Embryonic facial prominence (tissue), 1 donor: Measurements from ENCODE around the gene TAS2R8.
"Not testable (repeated sequence)": the region's sequence is repeated elsewhere in the genome, so short reads cannot be mapped to it uniquely, and the experiment has no call there.

ENCODE experiments used
- DNase-seq: peaks from one replicate; pipeline ENCODE4 v3.0.0-alpha.2; 2016; ENCODE audit errors: extremely low spot score

The TAS2R8 gene, protein sequence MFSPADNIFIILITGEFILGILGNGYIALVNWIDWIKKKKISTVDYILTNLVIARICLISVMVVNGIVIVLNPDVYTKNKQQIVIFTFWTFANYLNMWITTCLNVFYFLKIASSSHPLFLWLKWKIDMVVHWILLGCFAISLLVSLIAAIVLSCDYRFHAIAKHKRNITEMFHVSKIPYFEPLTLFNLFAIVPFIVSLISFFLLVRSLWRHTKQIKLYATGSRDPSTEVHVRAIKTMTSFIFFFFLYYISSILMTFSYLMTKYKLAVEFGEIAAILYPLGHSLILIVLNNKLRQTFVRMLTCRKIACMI

DNA sequence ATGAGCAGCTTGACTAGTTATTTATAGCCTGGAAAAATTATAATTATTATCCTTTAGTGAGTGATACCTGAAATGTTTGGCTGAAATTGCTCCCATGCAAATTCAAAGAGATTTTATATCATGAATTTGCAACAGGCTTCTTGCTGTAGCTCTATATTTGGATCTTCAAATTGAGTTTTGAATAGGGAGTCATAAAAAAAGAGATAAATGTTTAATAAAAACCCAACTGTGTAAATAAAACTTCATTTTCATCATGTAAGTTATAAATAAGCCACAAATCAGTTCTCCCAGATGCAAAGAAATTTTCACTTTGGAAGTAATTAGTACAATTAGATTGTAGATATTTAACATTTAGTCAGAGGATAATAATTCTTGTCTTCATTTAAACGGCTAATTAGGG lies at the start of gene TAS2R8:
Gene TAS2R8, minus strand, starts transcription at position 101 of the 400 bp plus-strand sequence. CDS start 306 bp downstream, outside the sequence.
- no peak for DNase-seq

DNA sequence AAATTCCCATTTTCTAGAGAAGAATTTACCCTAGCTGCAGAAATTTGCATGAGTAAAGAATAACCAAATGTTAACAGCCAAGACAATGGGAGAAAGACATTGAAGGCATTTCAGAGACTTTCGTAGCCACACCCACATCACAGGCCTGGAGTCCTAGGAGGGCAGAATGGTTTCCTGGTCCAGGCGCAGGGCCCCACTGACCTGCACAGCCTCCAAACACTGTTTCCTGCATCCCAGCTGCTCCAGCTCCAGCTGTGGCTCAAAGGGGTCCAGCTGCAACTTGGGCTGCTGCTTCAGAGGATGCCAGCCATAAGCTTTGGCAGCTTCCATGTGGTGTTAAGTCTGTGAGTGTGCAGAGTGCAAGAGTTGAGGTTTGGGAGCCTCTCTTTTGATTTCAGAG lies 48.7 kb upstream of the TAS2R8 start:
- no peak for DNase-seq

DNA sequence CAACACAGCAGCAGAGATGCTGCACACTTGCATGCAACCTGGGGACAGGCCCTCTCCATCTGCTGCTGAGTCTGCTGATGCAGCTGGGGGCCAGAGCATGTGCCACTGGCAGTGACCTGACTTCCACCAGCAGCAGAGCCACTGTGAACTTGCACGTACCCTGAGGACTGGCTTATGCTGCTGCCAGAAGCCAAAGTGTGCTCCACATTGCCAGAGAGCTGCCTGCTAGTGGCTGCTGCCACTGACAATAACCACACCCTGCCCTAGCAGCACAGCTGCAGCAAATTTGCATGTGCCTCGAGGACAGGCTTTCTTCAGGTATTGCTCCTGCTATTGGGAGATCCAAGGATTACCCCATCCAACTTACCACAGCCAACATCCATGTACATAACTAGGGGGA lies 46.7 kb upstream of the TAS2R8 start:
- DNase-seq = no peak

DNA sequence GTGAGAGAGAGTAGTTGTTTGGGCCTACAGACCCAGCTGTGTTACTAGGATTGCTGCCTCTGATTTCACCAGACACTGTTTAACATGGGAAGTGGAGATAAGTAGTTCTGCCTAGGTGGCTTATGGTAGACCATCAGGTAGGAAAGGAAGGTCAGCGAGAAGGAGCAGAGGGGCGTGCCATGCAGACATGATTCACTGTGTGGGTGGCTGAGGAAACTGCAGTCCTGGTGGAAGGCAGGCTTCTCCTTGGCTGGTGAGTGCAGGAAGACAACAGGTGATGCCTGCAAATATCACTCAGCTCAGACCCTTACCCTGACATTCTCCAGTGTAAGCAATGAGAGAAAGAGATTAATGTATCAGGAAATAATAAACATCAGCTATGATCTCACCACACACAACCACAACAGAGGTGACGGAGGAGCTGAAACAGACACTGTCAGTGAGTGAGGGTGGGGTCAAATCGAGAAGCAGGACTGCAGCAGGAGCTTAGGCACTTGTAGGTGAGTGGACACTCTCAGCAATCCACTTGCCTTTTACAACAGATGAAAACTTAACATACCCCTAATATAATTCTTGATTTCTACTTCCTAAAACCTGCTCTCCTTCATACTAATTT lies 44.3 kb upstream of the TAS2R8 start:
- DNase-seq = no peak

DNA sequence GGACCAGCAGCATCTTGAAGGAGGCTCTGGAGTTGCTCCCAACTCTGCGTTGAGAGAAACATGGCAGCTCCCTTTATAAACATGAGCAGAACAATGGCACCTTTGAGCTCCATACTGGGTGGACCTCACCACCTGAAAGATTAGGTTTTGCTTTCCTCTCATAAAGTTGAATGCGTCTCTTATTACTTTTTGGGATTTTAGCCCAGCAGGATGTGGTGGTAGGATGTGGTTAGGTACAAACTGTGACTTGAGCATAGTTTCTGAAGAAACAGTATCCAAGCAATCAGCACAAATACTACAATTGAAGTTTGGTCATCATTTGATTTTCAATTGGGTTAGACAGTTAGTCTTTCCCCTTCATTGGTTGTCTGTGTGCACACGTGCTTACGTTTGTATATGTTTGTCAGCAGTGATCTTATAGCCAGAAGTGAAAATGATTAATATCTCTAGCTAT lies 42.4 kb upstream of the TAS2R8 start, which contains the start of gene PRR4:
Gene PRR4, minus strand, starts transcription at position 51 of the 454 bp plus-strand sequence. Its CDS starts 38 bp downstream, at position 13.
- DNase-seq = no peak

DNA sequence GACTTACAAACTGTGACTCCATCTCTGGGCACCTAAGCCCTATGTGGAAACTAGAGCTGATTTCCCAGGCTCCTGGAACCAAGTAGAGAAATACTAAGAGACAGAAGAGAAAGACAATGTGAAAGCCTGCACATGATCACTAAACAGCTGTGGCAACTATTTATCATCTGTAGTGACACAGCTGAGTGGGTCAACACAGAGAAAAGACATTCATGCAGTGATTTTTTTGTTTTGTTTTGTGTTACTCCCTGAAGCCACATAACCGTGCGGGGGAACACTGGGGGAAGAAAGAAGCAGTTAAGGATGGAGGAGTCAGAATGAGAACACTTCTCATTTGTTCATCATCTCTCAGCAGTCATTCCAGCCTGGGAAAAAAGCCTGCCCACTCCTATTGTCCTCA lies 40.7 kb upstream of the TAS2R8 start:
- no peak for DNase-seq

DNA sequence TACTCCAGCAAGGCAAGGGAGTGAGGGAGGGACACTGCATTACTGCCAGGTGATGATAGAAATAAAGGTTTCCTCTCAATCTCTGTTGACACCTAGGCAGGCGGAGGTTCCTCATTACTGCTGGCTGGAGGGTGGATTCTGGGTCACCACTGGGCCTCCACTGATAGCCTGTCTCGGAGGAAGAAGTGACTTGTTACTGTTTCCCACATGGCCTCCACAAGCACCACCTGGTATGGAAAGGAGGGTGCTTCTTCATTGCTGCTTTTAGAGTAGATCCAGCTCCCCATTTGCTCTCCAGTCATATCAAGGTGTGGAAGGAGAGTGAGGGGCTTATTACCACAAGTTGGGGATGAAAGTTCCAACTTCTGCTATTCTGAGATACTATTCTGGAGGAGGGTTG lies 35.8 kb upstream of the TAS2R8 start:
- no peak for DNase-seq

DNA sequence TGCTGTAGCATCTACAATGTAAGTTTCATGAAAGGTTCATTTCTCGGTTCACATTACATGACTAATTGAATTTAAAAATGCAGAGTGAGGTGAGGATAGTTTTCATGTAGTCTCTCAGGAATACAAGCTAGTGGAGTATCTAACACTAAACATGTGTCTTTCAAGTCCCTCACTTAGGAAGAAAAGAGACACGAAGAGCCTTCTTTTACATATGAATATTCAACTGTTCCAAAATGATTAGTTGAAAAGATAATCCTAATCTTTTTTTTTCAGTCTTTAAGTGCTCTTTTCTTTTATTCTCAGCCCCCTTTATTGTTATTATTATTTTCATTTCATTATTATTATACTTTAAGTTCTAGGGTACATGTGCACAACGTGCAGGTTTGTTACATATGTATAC lies 31.4 kb upstream of the TAS2R8 start:
- no peak for DNase-seq

DNA sequence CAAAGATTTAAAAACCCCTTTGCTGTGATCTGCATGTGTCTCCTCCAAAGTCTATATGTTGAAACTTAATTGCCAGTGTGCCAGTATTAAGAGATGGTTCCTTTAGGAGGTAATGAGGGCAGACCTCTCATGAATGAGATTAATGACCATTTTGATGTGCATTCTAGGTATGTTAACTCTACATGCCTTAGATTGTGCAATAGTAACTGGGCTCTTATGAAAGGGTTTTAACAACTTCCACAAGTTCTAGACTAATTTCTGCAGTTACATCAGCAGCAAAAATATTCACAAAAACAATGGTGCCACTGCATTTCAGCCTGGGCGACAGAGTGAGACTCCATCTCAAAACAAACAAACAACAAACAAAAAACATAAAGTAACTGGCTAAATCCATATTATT lies 22.9 kb upstream of the TAS2R8 start:
- DNase-seq = no peak

DNA sequence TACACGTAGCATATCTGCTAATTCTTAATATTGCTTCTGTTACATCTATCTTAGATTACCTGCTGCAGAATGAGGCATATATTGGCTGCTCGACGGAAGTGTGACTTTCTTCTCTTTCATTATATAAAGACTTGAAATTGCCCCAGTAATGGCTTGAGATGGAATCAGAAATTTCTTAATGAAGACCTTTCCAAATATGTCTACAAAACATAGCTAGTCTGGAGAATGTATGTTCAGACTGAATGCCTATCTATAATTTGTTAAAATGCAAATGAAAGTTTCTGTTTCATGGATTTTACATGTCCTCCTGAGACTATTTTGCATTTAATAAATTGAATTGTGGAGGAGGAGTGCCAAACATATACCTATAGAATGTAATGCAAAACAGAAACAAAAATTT lies 19.2 kb upstream of the TAS2R8 start, which contains the start of gene TAS2R10:
Gene TAS2R10, minus strand, starts transcription at position 101 of the 400 bp plus-strand sequence. Its CDS starts 89 bp downstream, at position 12.
- DNase-seq = no peak

DNA sequence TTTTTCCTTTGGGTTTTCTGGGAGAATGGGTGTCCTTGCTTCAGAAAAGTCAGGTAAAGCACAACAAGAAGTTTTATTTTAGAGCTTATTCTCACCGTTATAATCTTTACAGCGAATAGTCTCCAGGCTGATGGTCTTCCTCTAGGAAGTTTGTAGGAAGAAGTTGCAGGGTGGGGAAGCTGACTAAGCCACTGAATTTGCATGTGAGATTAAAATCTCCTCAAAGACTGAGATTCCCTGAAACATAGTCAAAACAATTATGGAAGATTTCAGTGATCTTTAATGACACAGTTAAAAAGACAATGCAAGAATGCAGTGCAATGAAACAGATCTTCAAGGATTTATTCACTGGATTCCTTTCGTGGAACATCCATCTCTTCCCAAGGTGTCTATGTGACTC lies 17.9 kb upstream of the TAS2R8 start:
- no peak for DNase-seq

DNA sequence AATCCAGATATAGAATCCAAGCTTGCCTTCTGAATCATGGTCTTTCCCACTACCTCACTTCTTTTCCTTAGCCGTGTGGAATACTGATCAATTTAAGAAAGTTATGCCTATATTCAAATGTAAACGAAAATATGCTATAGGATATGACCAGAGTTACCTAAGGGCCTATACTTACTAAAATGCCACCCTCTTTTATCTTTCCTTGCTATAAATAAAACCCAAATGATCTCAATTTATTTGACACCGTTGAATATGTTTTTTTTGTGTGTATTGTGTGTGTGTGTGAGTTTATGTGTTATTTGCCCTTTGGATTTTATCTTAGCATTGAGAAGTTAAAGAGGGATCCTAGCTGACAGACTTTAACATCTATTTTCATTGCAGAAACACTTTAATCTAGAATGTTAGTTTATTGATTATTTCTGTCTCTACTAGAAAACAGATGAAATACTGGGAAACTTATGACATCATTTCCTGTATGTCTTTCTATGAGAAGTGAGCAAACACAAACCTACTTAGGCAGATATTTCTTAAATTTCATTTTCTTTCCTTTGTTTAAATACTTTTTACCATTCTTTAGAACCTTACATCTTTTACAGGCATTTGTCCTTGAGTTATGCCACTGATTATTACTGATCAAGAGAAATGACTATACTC lies 4.9 kb upstream of the TAS2R8 start:
- no peak for DNase-seq

DNA sequence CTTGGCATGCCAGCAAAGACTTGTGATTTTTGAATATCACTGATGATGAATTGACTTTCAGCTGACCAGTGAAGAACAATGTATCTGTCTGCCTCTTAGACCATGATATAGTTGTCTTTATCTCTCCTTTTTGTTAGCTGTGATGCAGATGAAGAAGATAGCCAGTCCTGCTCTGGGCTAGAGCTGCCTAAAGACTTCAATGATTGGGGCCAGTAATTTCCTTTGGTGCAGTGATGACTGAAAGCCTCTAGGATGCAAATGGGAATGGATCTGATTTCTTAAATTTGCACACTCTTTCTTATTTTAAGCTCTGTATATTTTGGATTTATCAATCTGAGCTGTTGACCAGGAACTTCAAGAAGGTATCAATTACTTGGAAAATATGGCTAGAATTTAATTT lies 3.0 kb upstream of the TAS2R8 start, which contains the start of gene TAS2R9:
Gene TAS2R9, minus strand, starts transcription at position 101 of the 400 bp plus-strand sequence. Its CDS starts 93 bp downstream, at position 8.
- DNase-seq = no peak

DNA sequence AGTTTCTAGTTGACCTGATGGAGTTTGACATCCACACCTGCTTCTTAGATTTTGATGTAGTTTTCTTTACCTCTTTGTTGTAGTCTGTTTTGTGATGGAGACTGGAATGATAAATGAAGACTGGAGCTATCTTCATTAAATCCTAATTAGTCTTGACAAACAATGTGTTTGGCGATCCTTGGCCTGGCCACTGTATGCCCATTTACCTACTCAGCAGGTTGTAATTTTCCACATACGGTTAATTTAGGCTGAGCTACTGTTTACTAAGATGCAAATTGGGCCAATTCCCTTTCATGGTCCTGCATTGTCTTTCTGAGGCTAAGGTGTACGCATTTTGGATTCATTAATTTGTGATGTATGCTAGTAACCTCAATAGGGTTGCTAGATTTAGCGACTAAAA lies 4.5 kb downstream of the TAS2R8 start, which contains the start of gene TAS2R7:
Gene TAS2R7, minus strand, starts transcription at position 41 of the 400 bp plus-strand sequence. CDS start 57 bp downstream, outside the sequence.
- DNase-seq = no peak

DNA sequence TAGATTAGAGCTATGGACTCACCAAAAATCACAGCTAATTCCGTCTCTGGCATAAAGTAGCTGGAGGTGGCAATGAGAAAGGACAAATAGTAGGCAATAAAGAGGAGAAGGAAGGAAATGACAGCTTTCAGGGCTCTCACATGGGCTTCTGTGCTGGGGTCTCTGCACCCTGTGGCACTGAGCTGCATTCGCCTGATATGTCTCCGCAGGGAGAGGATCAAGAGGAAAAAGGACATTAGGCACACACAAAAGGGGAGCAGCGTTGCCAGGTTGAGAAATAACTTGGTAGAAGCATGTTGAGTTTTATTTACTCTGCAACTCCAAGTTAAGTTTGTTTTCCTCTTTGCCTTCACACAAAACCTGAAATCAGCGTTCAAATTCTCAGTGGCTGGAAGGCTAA lies 5.3 kb downstream of the TAS2R8 start:
- no peak for DNase-seq

DNA sequence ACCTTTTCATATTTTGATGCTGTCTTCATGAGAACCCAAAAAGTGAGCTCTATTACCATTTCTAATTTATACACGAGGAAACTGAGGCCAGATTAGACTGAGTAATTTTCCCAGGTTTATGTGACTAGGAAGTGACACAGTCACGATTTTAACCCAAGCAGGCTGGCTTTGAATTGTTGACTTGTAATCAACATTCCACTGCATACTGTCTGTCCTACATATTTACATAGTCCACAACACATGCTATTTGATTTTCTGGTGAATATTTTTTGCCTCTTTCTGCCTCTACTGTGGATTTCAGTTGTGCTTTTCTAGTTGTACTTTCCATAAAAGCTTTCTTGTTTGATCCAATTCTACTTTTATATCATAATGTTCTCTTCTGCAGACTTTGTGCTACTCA lies 12.9 kb downstream of the TAS2R8 start:
- no peak for DNase-seq

DNA sequence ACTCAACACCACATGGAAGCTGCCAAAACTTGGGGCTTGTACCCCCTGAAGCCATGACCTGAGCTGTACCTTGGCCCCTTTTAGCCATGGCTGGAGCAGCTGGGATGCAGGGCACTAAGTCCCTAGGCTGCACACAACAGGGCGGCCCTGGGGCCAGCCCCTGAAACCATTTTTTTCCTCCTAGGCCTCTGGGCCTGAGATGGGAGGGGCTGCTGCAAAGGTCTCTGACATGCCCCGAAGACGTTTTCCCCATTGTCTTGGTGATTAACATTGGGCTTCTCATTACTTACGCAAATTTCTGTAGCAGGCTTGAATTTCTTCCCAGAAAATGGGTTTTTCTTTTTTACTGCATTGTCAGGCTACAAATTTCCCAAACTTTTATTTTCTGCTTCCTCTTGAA lies 15.3 kb downstream of the TAS2R8 start:
- DNase-seq = not testable (repeated sequence)

DNA sequence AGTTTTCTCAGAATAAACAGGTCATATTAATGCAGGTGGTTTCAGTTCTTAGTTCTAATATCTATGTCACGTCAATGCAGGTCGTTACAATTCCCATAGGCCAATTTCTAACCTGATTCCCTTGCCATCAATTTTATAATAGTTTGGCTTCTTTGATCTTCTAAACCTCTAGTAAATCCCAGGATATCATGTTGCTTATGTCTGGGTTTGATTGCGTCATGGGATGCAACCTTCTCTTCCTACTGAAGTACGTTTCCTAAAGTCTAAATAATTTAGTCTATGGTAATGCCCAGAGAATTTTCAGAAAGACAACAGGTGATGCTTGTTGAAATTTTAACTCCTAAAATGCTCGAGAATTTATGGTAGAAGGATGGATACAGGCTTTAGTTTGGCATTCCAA lies 23.8 kb downstream of the TAS2R8 start:
- no peak for DNase-seq

DNA sequence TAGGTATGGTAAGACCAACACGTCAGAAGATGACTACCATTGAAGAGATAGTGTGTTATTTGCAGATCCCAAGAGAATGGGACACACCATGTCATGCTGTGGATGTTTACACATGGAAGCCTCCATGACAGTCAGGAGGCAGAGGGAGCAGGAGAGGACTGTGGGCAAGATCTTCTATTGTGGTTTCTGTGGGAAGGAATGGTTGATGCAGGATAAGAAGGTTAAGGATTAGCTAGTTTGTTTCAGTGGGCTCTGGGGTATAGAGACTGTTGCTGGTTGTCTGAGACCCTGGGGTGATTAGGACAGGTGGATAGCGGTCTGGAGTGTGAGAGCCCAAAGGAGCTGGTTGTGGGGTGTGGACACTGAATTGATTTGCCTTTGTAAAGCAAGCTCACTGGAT lies 28.0 kb downstream of the TAS2R8 start:
- DNase-seq = no peak

DNA sequence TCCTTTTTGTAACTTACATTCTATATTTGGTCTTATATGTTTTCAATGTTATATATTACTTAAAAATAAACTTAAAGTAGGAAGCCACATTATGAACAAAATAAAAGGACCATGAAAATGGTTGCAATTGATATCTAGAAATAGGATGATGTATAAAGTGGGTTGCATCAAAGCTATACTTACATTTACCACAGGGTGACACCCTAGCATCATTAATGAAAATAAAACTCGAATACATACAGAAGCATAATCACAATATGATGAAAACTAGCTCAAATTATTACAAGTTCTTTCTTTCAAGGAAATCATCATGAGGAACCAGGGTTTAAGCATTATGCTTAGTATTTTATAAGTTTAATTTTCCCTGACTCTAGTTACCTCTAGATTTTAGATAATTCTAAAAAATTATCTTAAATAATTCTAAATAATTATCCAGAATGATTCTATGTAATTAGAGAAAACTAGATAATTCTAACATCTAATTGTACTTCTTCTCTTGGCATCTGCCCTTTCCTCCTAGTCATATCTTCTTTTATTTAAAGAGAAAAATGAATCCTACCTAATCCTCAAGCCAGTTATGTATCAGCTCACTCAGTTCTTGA lies 35.9 kb downstream of the TAS2R8 start:
- DNase-seq = no peak

DNA sequence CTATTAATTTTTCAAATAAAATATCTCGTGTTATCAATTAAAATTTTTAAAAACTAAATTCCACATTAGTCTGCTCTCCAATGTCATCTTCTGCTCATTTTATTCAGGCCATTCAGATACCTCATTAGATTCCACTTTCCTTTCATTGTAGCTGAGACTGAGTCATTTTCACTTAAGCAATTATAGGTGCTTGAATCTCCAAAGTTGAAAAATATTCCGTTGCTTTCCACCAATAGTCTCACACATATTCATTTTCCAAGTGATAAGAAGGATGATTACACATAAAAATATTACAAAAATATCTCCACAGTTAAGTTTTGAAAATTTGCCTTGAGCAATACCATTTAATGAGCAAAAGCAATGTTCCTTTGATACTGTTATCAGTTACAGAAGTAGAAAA lies 47.4 kb downstream of the TAS2R8 start:
- DNase-seq = no peak

DNA sequence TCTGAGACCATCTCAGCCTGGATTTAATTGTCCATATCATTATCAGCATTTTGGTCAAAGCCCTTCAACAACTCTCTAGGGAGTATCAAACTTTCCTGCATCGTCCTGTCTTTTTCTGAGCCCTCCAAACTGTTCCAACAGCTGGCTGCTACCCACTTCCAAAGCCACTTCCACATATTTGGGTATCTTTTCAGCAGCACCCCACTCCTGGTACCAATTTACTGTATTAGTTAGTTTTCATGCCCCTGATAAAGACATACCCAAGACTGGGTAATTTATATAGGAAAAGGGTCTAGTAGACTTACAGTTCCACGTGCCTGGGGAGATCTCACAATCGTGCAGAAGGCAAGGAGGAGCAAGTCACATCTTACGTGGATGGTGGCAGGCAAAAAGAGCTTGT lies 50.9 kb downstream of the TAS2R8 start:
- DNase-seq = no peak
